MM.1S (cell line): Measurements from ENCODE around the gene EGFL7.

Experiments
- DNase-seq: peaks from one replicate; pipeline ENCODE4 v3.0.0-alpha.2; 2015
- H2AFZ ChIP-seq: fragments of 300-600 bp; sonication (generic); 2 replicates; pipeline ENCODE4 v1.6.0; 2016; ENCODE audit warnings: antibody characterized with exemption, low read length
- H3F3A ChIP-seq: fragments of 300-600 bp; sonication (generic); 2 replicates; pipeline ENCODE4 v1.6.1; 2016; ENCODE audit warnings: mild to moderate bottlenecking, antibody characterized with exemption, low read length, moderate library complexity, mixed read lengths; ENCODE audit not compliant: insufficient read depth
- H3K27ac ChIP-seq: fragments of 300-600 bp; sonication (generic); 2 replicates; pipeline ENCODE4 v1.5.1; 2016; ENCODE audit warnings: mild to moderate bottlenecking, low read length
- H3K27me3 ChIP-seq: fragments of 300-600 bp; sonication (generic); replicated peaks from 2 replicates; pipeline ENCODE4 v1.6.0; 2016; ENCODE audit warnings: low read length; ENCODE audit not compliant: insufficient read depth
- H3K36me3 ChIP-seq: fragments of 300-600 bp; sonication (generic); replicated peaks from 2 replicates; pipeline ENCODE4 v1.6.1; 2016; ENCODE audit warnings: mild to moderate bottlenecking, low read length, mixed read lengths; ENCODE audit not compliant: insufficient read depth
- H3K4me1 ChIP-seq: fragments of 300-600 bp; sonication (generic); 2 replicates; pipeline ENCODE4 v1.6.1; 2016; ENCODE audit warnings: low read length, mixed read lengths
- H3K4me2 ChIP-seq: fragments of 300-600 bp; sonication (generic); 2 replicates; pipeline ENCODE4 v1.6.0; 2016; ENCODE audit warnings: low read depth, low read length
- H3K4me3 ChIP-seq: fragments of 300-600 bp; sonication (generic); 2 replicates; pipeline ENCODE4 v1.5.1; 2016; ENCODE audit warnings: low read length, mixed read lengths
- H3K79me2 ChIP-seq: fragments of 300-600 bp; sonication (generic); 2 replicates; pipeline ENCODE4 v1.6.1; 2016; ENCODE audit warnings: mixed run types, low read length, mixed read lengths
- H3K9ac ChIP-seq: fragments of 300-600 bp; sonication (generic); 2 replicates; pipeline ENCODE4 v1.6.1; 2016; ENCODE audit warnings: low read length, mixed read lengths
- H3K9me2 ChIP-seq: fragments of 300-600 bp; sonication (generic); replicated peaks from 2 replicates; pipeline ENCODE4 v1.6.1; 2016; ENCODE audit warnings: mild to moderate bottlenecking, low read length, mixed read lengths; ENCODE audit not compliant: insufficient read depth
- H3K9me3 ChIP-seq: fragments of 300-600 bp; sonication (generic); replicated peaks from 2 replicates; pipeline ENCODE4 v1.6.1; 2016; ENCODE audit warnings: mild to moderate bottlenecking, low read length, mixed read lengths; ENCODE audit not compliant: insufficient read depth
- H4K20me1 ChIP-seq: fragments of 300-600 bp; sonication (generic); 2 replicates; pipeline ENCODE4 v1.6.1; 2016; ENCODE audit warnings: mild to moderate bottlenecking, low read length, moderate library complexity, mixed read lengths; ENCODE audit not compliant: insufficient read depth
- EZH2 ChIP-seq: fragments of 300-600 bp; sonication (generic); optimal IDR thresholded peaks from 2 replicates; pipeline ENCODE3; 2017; ENCODE audit warnings: low read depth, mild to moderate bottlenecking, antibody characterized with exemption, low read length, mixed read lengths
- EZH2phosphoT487 ChIP-seq: fragments of 300-600 bp; sonication (generic); IDR thresholded peaks from 2 replicates; pipeline ENCODE4 v1.6.1; 2018; ENCODE audit warnings: antibody characterized with exemption, low read length
- TF ChIP-seq, protein P1 (sequence below): fragments of 300-600 bp; sonication (generic); IDR thresholded peaks from 2 replicates; pipeline ENCODE4 v1.5.1; 2016; ENCODE audit warnings: antibody characterized with exemption, low read length, mixed read lengths

EGFL7 gene

DNA sequence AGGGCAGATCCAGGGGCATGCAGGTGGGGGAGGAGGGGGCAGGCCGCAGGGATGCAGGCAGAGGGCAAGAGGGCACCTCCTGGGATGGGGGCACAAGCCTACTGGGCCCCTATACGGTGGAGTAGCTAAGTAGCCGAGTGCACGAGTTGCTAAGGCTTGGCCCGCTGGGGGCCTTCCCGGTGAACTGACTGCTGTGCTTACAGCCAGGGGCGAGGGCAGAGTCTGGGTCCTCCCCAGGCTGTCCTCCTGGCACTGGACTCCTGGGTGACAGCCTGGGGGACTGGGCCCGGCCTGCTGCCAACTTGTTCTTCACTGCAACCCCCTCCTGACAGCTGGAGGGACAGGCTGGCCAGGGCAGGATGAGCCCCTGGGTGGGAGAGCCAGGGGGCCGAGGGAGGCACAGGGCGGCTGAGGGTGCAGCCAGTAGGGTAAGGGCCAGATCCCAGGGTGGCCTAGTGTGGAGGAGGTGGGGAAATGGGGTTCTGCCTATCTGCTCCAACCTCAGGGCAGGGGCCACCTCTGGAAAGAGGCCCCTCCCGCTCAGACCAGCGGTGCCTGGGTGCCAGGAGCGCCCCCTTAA is 1.7 kb upstream of the EGFL7 start:
- Histone ChIP-seq H3K9me2 (no peaks in the 10 kb centered on the region), H3K4me3 (no peak overlapping the region), H3K27me3 (peaks cover 91% of the 10 kb centered on the region), H3K9ac (no peak overlapping the region), H3F3A (no peaks in the 10 kb centered on the region), H3K4me1 (no peaks in the 10 kb centered on the region), H3K36me3 (no peaks in the 10 kb centered on the region), H3K4me2 (no peak overlapping the region), H4K20me1 (no peaks in the 10 kb centered on the region), H3K9me3 (no peaks in the 10 kb centered on the region), H3K27ac (no peak overlapping the region), H2AFZ (no peak overlapping the region), H3K79me2 (no peaks in the 10 kb centered on the region)
- DNase-seq = no peak
- TF ChIP-seq, protein P1, sequence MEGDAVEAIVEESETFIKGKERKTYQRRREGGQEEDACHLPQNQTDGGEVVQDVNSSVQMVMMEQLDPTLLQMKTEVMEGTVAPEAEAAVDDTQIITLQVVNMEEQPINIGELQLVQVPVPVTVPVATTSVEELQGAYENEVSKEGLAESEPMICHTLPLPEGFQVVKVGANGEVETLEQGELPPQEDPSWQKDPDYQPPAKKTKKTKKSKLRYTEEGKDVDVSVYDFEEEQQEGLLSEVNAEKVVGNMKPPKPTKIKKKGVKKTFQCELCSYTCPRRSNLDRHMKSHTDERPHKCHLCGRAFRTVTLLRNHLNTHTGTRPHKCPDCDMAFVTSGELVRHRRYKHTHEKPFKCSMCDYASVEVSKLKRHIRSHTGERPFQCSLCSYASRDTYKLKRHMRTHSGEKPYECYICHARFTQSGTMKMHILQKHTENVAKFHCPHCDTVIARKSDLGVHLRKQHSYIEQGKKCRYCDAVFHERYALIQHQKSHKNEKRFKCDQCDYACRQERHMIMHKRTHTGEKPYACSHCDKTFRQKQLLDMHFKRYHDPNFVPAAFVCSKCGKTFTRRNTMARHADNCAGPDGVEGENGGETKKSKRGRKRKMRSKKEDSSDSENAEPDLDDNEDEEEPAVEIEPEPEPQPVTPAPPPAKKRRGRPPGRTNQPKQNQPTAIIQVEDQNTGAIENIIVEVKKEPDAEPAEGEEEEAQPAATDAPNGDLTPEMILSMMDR = no peak
- TF ChIP-seq EZH2phosphoT487 (no peak), EZH2 (no peak)

GRCh38 chr9:136661641-136662325 is 933 bp upstream of the EGFL7 start:
- DNase-seq = no peak
- H4K20me1 ChIP-seq = no peaks in the 10 kb centered on the region
- no peaks in the 10 kb centered on the region for H3K36me3 ChIP-seq
- H3K27ac ChIP-seq = no peak overlapping the region
- peaks cover 89% of the 10 kb centered on the region for H3K27me3 ChIP-seq
- H3K9ac ChIP-seq = no peak overlapping the region
- H3K4me1 ChIP-seq = no peaks in the 10 kb centered on the region
- no peaks in the 10 kb centered on the region for H3K79me2 ChIP-seq
- no peaks in the 10 kb centered on the region for H3K9me3 ChIP-seq
- H3K4me3 ChIP-seq = no peak overlapping the region
- no peak for TF ChIP-seq EZH2phosphoT487
- TF ChIP-seq, protein P1 = no peak
- TF ChIP-seq EZH2 = no peak
- no peaks in the 10 kb centered on the region for H3K9me2 ChIP-seq
- H2AFZ ChIP-seq = no peak overlapping the region
- H3F3A ChIP-seq = no peaks in the 10 kb centered on the region
- no peak overlapping the region for H3K4me2 ChIP-seq

DNA sequence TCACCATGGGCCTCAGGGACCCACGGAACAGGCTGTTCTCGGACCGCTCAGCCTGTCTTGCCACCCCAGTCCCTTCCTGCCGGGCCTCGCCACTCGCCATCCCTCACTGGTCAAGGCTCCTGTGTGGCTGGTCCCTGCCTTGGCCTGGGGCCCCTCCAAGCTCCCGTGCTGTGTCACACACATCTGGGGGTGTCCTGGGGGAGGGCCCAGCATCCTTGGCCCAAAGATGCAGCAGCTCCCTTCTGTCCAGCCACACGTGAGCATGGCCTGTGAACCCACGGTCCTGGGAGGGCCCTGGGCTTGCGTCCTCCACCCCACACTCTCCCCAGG is 425 bp upstream of the EGFL7 start:
- no peak overlapping the region for H2AFZ ChIP-seq
- H3K4me1 ChIP-seq = no peaks in the 10 kb centered on the region
- H3K9ac ChIP-seq = no peak overlapping the region
- H4K20me1 ChIP-seq = no peaks in the 10 kb centered on the region
- H3F3A ChIP-seq = no peaks in the 10 kb centered on the region
- H3K79me2 ChIP-seq = no peaks in the 10 kb centered on the region
- H3K9me3 ChIP-seq = no peaks in the 10 kb centered on the region
- H3K27me3 ChIP-seq = peaks cover 89% of the 10 kb centered on the region
- H3K4me2 ChIP-seq = no peak overlapping the region
- no peak overlapping the region for H3K4me3 ChIP-seq
- TF ChIP-seq EZH2phosphoT487 (no peak), EZH2 (no peak)
- TF ChIP-seq, protein P1 = no peak
- no peak for DNase-seq
- no peaks in the 10 kb centered on the region for H3K9me2 ChIP-seq
- H3K36me3 ChIP-seq = no peaks in the 10 kb centered on the region
- no peak overlapping the region for H3K27ac ChIP-seq
